Heart left ventricle (tissue), 16 donors: ENCODE results near the gene STX16. TPM values are rescaled to one million over a fixed set of nuclear protein-coding genes. Genes with fewer than 3 reads are reported as not detected.

Experiments used
- ATAC-seq, 4 donors: fragments of 200-7000 bp; cut with Tn5 transposase; one replicate each; pipeline ENCODE4 v1.9.1; 2020 to 2022; ENCODE audit warnings: moderate library complexity in 4 of 4, mild to moderate bottlenecking in 3 of 4, moderate number of reproducible peaks in 1 of 4
- DNase-seq, 5 donors: peaks; one replicate each; pipeline ENCODE4 v3.0.0-alpha.2; 2020
- H3K27ac ChIP-seq, 12 donors: fragments of 200-600 bp; sonication (generic) in 4 of 12; one replicate each; pipeline versions ENCODE4 v1.5.0 to v1.8.0; 2016 to 2022; ENCODE audit warnings: mild to moderate bottlenecking in 2 of 12
- H3K27me3 ChIP-seq, 9 donors: fragments of 200-600 bp; sonication (generic) in 2 of 9; one replicate each; pipeline versions ENCODE4 v1.5.1 to v1.8.0; 2016 to 2022; ENCODE audit warnings: mild to moderate bottlenecking in 3 of 9
- H3K36me3 ChIP-seq, 9 donors: fragments of 200-600 bp; sonication (generic) in 2 of 9; one replicate each; pipeline versions ENCODE4 v1.5.0 to v1.8.0; 2018 to 2022; ENCODE audit warnings: mild to moderate bottlenecking in 2 of 9
- H3K4me1 ChIP-seq, 12 donors: fragments of 200-600 bp; sonication (generic) in 4 of 12; one replicate each; pipeline versions ENCODE4 v1.5.0 to v1.8.0; 2016 to 2022; ENCODE audit warnings: mild to moderate bottlenecking in 3 of 12
- H3K4me3 ChIP-seq, 12 donors: fragments of 200-600 bp; sonication (generic) in 4 of 12; one replicate each; pipeline versions ENCODE4 v1.5.0 to v1.8.0; 2017 to 2022; ENCODE audit warnings: mild to moderate bottlenecking in 9 of 12, moderate library complexity in 4 of 12
- H3K9me3 ChIP-seq, 12 donors: fragments of 200-600 bp; sonication (generic) in 4 of 12; one replicate each; pipeline versions ENCODE4 v1.5.0 to v1.8.0; 2016 to 2022; ENCODE audit warnings: mild to moderate bottlenecking in 1 of 12
- CTCF ChIP-seq, 12 donors: fragments of 200-600 bp; sonication (generic) in 4 of 12; IDR thresholded peaks; one replicate each; pipeline versions ENCODE4 v1.5.0 to v1.8.0; 2018 to 2022; ENCODE audit warnings: antibody characterized with exemption in 12 of 12, mild to moderate bottlenecking in 5 of 12
- POLR2A ChIP-seq, 2 donors: fragments of 450-650 bp; IDR thresholded peaks; one replicate each; pipeline ENCODE4 v1.6.1; 2017; ENCODE audit warnings: antibody characterized with exemption in 2 of 2, mild to moderate bottlenecking in 2 of 2, moderate library complexity in 2 of 2
- WGBS, 4 donors: extraction: QIAGEN DNeasy Blood & Tissue Kit in 2 of 4; methylation state at CpG; one replicate each; pipeline versions ENCODE4 v1.1.5 to v1.1.7; 2013 to 2018; 5-methylcytosine and 5-hydroxymethylcytosine counted together
- intact Hi-C, 10 donors: fragments of 100-400 bp; cut with DNase I; formaldehyde crosslinking; loops; one replicate each; pipeline versions ENCODE4 v1.11.1 to v1.14.2; 2022
- polyA plus RNA-seq, 2 donors: library from polyadenylated mRNA; stranded (reverse); fragments of 200-250 nt; gene quantifications; one replicate each; pipeline ENCODE4 v1.2.3, GENCODE V29; 2013
- total RNA-seq, 9 donors: library from RNA; depleted of rRNA in 2 of 9; stranded (reverse); fragments of >200 nt in 2 of 9; fragmentation: NEBNext Ultra II Directional in 3 of 9; extraction: Animal tissue kit (Norgen Biotek cat#: 25700) in 3 of 9; gene quantifications; one replicate each; pipeline versions ENCODE4 v1.1.0 to v1.2.4, GENCODE V29; 2016 to 2023
- donor health status: ischemic (EF 13 %, LVEDD 7.1; RV severe dilation, severe dysfunction).
- donor health status: healthy with polysubstance abuse.
- donor health status: DM: no; HTN: yes; CAD: no.
- donor health status: DM: no; HTN: no; CAD: no.
- donor health status: ischemic (EF 25% LVEDD 6.9; RV normal size, moderate dysfunction).
- donor health status: ischemic (EF 25% LVEDD 5.7; RV mildly dilated, moderate dysfunction).
- donor health status: healthy.
- donor health status: DM: yes; HTN: yes; CAD: no.
- donor health status: ischemic (EF 35%, LVEDD 5.7; RV mildly dilated, moderate dysfunction).
- donor health status: nonischemic (EF 11% LVEDD 7.7; RV severe dilation, severe dysfunction).
- donor health status: DM: yes; HTN: yes; CAD: no.
- donor health status: PGD.
- donor health status: ischemic (EF 29% LVEDD 5.4; RV normal size, mild dysfunction).
- donor health status: nonischemic (EF 23%, LVEDD 6.1; RV moderate dilation, normal function).

STX16 gene
- total and polyA plus RNA-seq, 11 donors = 14.6 to 38.9 (median 25.6) TPM

- intact Hi-C loops = no loop called here
- TF ChIP-seq CTCF (IDR thresholded peaks at IDR 0.05) = no peak
- TF ChIP-seq POLR2A (IDR thresholded peaks at IDR 0.05) = no peak
- H3K27me3 ChIP-seq = no peaks in the 10 kb centered on the region
- peak overlapping the region in 2 of 12 donors; percentile 13 to 50 for H3K27ac ChIP-seq
- H3K36me3 ChIP-seq = no peaks in the 10 kb centered on the region
- peaks cover 0 to 3% (median 0%) of the 10 kb centered on the region in 12 donors for H3K4me1 ChIP-seq
- 65 to 79% (median 71%) methylated on average over 9 to 19 of the region's 19 CpGs for WGBS, 4 donors
- ATAC-seq (no peak), DNase-seq (peak in 2 of 5 donors; percentile 19 to 22)
- H3K4me3 ChIP-seq = no peak overlapping the region
- peaks cover 0 to 5% (median 0%) of the 10 kb centered on the region in 12 donors for H3K9me3 ChIP-seq
Measured at GRCh38 chr20:58604128-58604881, 46.8 kb upstream of the STX16 start.

GRCh38 chr20:58605292-58606065, 45.6 kb upstream of the STX16 start:
- DNase-seq (peak in 1 of 5 donors; percentile 27), ATAC-seq (no peak)
- H3K36me3 ChIP-seq = no peaks in the 10 kb centered on the region
- H3K4me1 ChIP-seq = peaks cover 0 to 3% (median 0%) of the 10 kb centered on the region in 12 donors
- peaks cover 0 to 5% (median 0%) of the 10 kb centered on the region in 12 donors for H3K9me3 ChIP-seq
- intact Hi-C loops = no loop called here
- 81 to 82% (median 81%) methylated on average over 17 to 19 of the region's 19 CpGs for WGBS, 4 donors
- no peak for TF ChIP-seq POLR2A (IDR thresholded peaks at IDR 0.05)
- no peak for TF ChIP-seq CTCF (IDR thresholded peaks at IDR 0.05)
- no peaks in the 10 kb centered on the region for H3K27me3 ChIP-seq
- H3K4me3 ChIP-seq = no peak overlapping the region
- H3K27ac ChIP-seq = no peak overlapping the region

GRCh38 chr20:58606184-58606583, 44.9 kb upstream of the STX16 start:
- peaks cover 0 to 3% (median 0%) of the 10 kb centered on the region in 12 donors for H3K4me1 ChIP-seq
- DNase-seq (no peak), ATAC-seq (no peak)
- WGBS, 4 donors = 91 to 96% (median 94%) methylated on average over 9 of the region's 9 CpGs
- no peaks in the 10 kb centered on the region for H3K36me3 ChIP-seq
- H3K27me3 ChIP-seq = no peaks in the 10 kb centered on the region
- no peak for TF ChIP-seq CTCF (IDR thresholded peaks at IDR 0.05)
- TF ChIP-seq POLR2A (IDR thresholded peaks at IDR 0.05) = no peak
- no peak overlapping the region for H3K4me3 ChIP-seq
- peaks cover 0 to 5% (median 0%) of the 10 kb centered on the region in 12 donors for H3K9me3 ChIP-seq
- intact Hi-C loops = no loop called here
- H3K27ac ChIP-seq = no peak overlapping the region
